Activated naive CD4-positive, alpha-beta T cell treated with anti-CD3 and anti-CD28 coated beads for 36 hours (primary cell): ENCODE measurements around the gene ENO3. TPM values are rescaled to one million over a fixed set of nuclear protein-coding genes. Genes with fewer than 3 reads are reported as not detected.

ENCODE experiments used
- CTCF ChIA-PET: fragments of 350-600 bp; sonication (Branson Sonifier 250); formaldehyde crosslinking; loops from one replicate; lab custom pipeline; 2021; ENCODE audit warnings: antibody characterized with exemption; lab: Charles Lee
- DNase-seq: peaks from one replicate; pipeline ENCODE4 v3.0.0-alpha.2; 2020
- H3K27ac Mint-ChIP-seq: one replicate; pipeline ENCODE4 v1.8.0; 2021; ENCODE audit warnings: mild to moderate bottlenecking, mixed read lengths
- H3K27me3 Mint-ChIP-seq: one replicate; pipeline ENCODE4 v1.8.0; 2021; ENCODE audit warnings: low read depth, mixed read lengths
- H3K36me3 Mint-ChIP-seq: one replicate; pipeline ENCODE4 v1.8.0; 2021; ENCODE audit warnings: low read depth, mixed read lengths
- H3K4me1 Mint-ChIP-seq: one replicate; pipeline ENCODE4 v1.8.0; 2021; ENCODE audit warnings: low read depth, mixed read lengths
- H3K4me3 Mint-ChIP-seq: one replicate; pipeline ENCODE4 v1.8.0; 2021; ENCODE audit warnings: mild to moderate bottlenecking, moderate library complexity, mixed read lengths
- H3K9me3 Mint-ChIP-seq: one replicate; pipeline ENCODE4 v1.8.0; 2021; ENCODE audit warnings: mixed read lengths
- intact Hi-C: fragments of 100-400 bp; cut with micrococcal nuclease; formaldehyde crosslinking; loops from one replicate; pipeline ENCODE4 v1.15.1; 2023
- microRNA-seq: library from miRNA; unstranded; fragments of <30 nt; microRNA quantifications from one replicate; pipeline ENCODE4 v1.2.0, GENCODE V29; 2022; ENCODE audit warnings: borderline microRNAs expressed, borderline replicate concordance
- total RNA-seq, 2 experiments: library from RNA; stranded (reverse); gene quantifications; one replicate each; pipeline ENCODE4 v1.2.3, GENCODE V29; 2021

Gene ENO3
- total RNA-seq, 2 experiments from 2014 or later: 26.7 to 28.9 TPM

DNA sequence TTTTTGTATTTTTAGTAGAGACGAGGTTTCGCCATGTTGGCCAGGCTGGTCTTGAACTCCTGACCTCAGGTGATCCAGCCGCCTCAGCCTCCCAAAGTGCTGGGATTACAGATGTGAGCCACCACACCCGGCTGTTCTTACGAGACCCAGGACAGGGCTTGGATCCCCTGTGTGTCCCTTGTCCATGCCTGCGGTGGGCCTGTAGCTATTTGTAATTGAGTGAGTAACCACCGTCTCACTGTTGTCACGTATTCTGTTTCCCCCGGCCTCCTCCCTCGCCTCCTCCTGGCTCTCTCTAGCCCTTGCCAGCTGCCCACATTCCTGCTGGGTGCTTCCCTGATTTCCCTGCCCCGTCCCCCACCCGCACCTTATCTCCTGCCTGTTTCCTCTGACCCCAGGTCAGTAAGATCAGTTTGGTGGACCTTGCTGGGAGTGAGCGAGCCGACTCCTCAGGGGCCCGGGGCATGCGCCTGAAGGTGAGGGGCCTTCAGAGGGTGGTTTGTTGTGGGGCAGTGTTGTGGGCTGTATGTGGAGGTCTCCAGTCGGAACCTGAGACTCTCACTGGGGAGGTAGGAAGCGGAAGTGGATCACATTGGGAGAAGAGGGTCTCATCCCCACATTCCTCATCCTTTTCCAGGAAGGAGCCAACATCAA, 52.4 kb downstream of the ENO3 start:
- H3K4me3 Mint-ChIP-seq: no peak overlapping the region
- no peak overlapping the region for H3K27ac Mint-ChIP-seq
- peaks cover 40% of the 10 kb centered on the region for H3K36me3 Mint-ChIP-seq
- H3K27me3 Mint-ChIP-seq: no peaks in the 10 kb centered on the region
- no peaks in the 10 kb centered on the region for H3K9me3 Mint-ChIP-seq
- intact Hi-C loops: no loop called here
- no peak for DNase-seq
- H3K4me1 Mint-ChIP-seq: peaks cover 13% of the 10 kb centered on the region
- CTCF ChIA-PET: no interaction called here

Small RNAs within 50 kb of the gene (microRNA-seq; reads per million reads assigned to microRNA genes)
- gene MIR6864 (not detected), gene MIR6865 (not detected)

Other genes starting within 250 kb of the ENO3 start
- 10 to 100 TPM; 79.0 to 91.2 TPM for gene PELP1, start 247.0 kb upstream of the ENO3 start, total RNA-seq
- 100 to 1,000 TPM; 169 to 174 TPM for gene ARRB2, start 240.5 kb upstream of the ENO3 start, total RNA-seq
- gene MED11, start 219.7 kb upstream of the ENO3 start, total RNA-seq: 10 to 100 TPM; 15.9 to 17.1 TPM
- gene ZMYND15, start 211.3 kb upstream of the ENO3 start, total RNA-seq: under 1 TPM in 1 of 2 experiments, not detected in 1; 0.17 TPM
- gene CXCL16, start 211.2 kb upstream of the ENO3 start, total RNA-seq: 1 to 10 TPM; 2.0 to 2.3 TPM
- not detected for gene TM4SF5, start 179.2 kb upstream of the ENO3 start, total RNA-seq
- gene VMO1, start 164.8 kb upstream of the ENO3 start, total RNA-seq: under 1 TPM in 1 of 2 experiments, not detected in 1; 0.60 TPM
- not detected for gene GLTPD2, start 162.2 kb upstream of the ENO3 start, total RNA-seq
- 100 to 1,000 TPM; 171 to 186 TPM for gene PSMB6, start 155.0 kb upstream of the ENO3 start, total RNA-seq
- 10 to 100 TPM; 17.4 to 17.6 TPM for gene PLD2, start 144.0 kb upstream of the ENO3 start, total RNA-seq
- 10 to 100 TPM; 49.1 to 50.4 TPM for gene MINK1, start 117.8 kb upstream of the ENO3 start, total RNA-seq
- gene C17orf107, start 51.6 kb upstream of the ENO3 start, total RNA-seq: 1 to 10 TPM; 1.9 TPM
- gene CHRNE, start 48.0 kb upstream of the ENO3 start, total RNA-seq: under 1 TPM; 0.22 to 0.38 TPM
- not detected for gene GP1BA, start 18.8 kb upstream of the ENO3 start, total RNA-seq
- 10 to 100 TPM; 63.8 to 65.2 TPM for gene SLC25A11, start 11.1 kb upstream of the ENO3 start, total RNA-seq
- gene RNF167, start 10.9 kb upstream of the ENO3 start, total RNA-seq: 100 to 1,000 TPM; 133 to 140 TPM
- gene PFN1, start 2.6 kb upstream of the ENO3 start, total RNA-seq: 1,000 to 10,000 TPM; 1,812 to 1,876 TPM
- gene SPAG7, start 16.7 kb downstream of the ENO3 start, total RNA-seq: 10 to 100 TPM; 68.6 to 70.2 TPM
- gene CAMTA2, start 36.6 kb downstream of the ENO3 start, total RNA-seq: 10 to 100 TPM; 79.1 to 79.5 TPM
- gene INCA1, start 46.4 kb downstream of the ENO3 start, total RNA-seq: under 1 TPM; 0.21 to 0.54 TPM
- gene KIF1C, start 46.8 kb downstream of the ENO3 start, total RNA-seq: 10 to 100 TPM; 30.5 to 31.1 TPM
- under 1 TPM; 0.12 to 0.19 TPM for gene SLC52A1, start 84.3 kb downstream of the ENO3 start, total RNA-seq
- under 1 TPM; 0.62 to 0.83 TPM for gene ZFP3, start 127.3 kb downstream of the ENO3 start, total RNA-seq
- 1 to 10 TPM; 9.1 to 9.5 TPM for gene ZNF232, start 160.8 kb downstream of the ENO3 start, total RNA-seq
- gene USP6, start 164.9 kb downstream of the ENO3 start, total RNA-seq: under 1 TPM in 1 of 2 experiments, not detected in 1; 0.05 TPM
- gene ZNF594, start 240.7 kb downstream of the ENO3 start, total RNA-seq: 1 to 10 TPM; 3.9 to 4.1 TPM